MCF 10A (cell line): ENCODE measurements around the gene ACADM. TPM values are rescaled to one million over a fixed set of nuclear protein-coding genes. Genes with fewer than 3 reads are reported as not detected.

Experiments used
- BruUV-seq: library from RNA; stranded (reverse); fragments of 400-500 nt; replicated peaks from 2 replicates; lab custom pipeline; 2021; lab: Mats Ljungman, UMichigan
- CTCF ChIA-PET: fragments of 300-600 bp; sonication (Branson Sonifier 250); formaldehyde crosslinking; extraction: SDS; loops from one replicate; lab custom pipeline; 2021; ENCODE audit warnings: antibody characterized with exemption, inconsistent platforms; lab: Yijun Ruan, JAX
- POLR2A ChIA-PET: fragments of 300-600, 350-650 bp; sonication (Branson Sonifier 250); formaldehyde crosslinking; extraction: SDS; loops from one replicate; lab custom pipeline; 2020; ENCODE audit warnings: antibody characterized with exemption, inconsistent platforms; lab: Yijun Ruan, JAX
- DNase-seq: peaks from one replicate; pipeline ENCODE4 v3.0.0-alpha.2; 2018; ENCODE audit not compliant: unreplicated experiment
- H3K27ac Mint-ChIP-seq: one replicate; pipeline ENCODE4 v1.8.0; 2022; ENCODE audit warnings: mild to moderate bottlenecking, low read depth, mixed read lengths; ENCODE audit not compliant: unreplicated experiment
- H3K27me3 Mint-ChIP-seq: one replicate; pipeline ENCODE4 v1.8.0; 2022; ENCODE audit warnings: mixed read lengths; ENCODE audit not compliant: insufficient read depth, unreplicated experiment
- H3K36me3 Mint-ChIP-seq: one replicate; pipeline ENCODE4 v1.8.0; 2022; ENCODE audit warnings: mild to moderate bottlenecking, moderate library complexity, mixed read lengths; ENCODE audit not compliant: insufficient read depth, unreplicated experiment
- H3K4me1 Mint-ChIP-seq: one replicate; pipeline ENCODE4 v1.8.0; 2022; ENCODE audit warnings: mixed read lengths; ENCODE audit not compliant: insufficient read depth, unreplicated experiment
- H3K4me3 Mint-ChIP-seq: one replicate; pipeline ENCODE4 v1.8.0; 2022; ENCODE audit warnings: mild to moderate bottlenecking, moderate library complexity, mixed read lengths; ENCODE audit not compliant: unreplicated experiment
- H3K9me3 Mint-ChIP-seq: one replicate; pipeline ENCODE4 v1.8.0; 2022; ENCODE audit warnings: mixed read lengths; ENCODE audit not compliant: unreplicated experiment
- CTCF ChIP-seq: fragments of 200-600 bp; IDR thresholded peaks from one replicate; pipeline ENCODE4 v1.8.0; 2022; ENCODE audit warnings: antibody characterized with exemption, mild to moderate bottlenecking; ENCODE audit not compliant: unreplicated experiment
- intact Hi-C: fragments of 100-400 bp; cut with micrococcal nuclease; formaldehyde crosslinking; loops from 2 replicates; pipeline ENCODE4 v1.14.1; 2022
- total RNA-seq: library from RNA; stranded (reverse); gene quantifications from 2 replicates; pipeline ENCODE4 v1.2.3, GENCODE V29; 2022

The ACADM gene
- total RNA-seq, 1 experiment from 2014 or later, result 35.7 TPM

- intact Hi-C loops, result no loop called here
- POLR2A ChIA-PET, result no interaction called here
- Mint-ChIP-seq H3K27me3 (no peaks in the 10 kb centered on the region), H3K4me3 (no peak overlapping the region), H3K36me3 (peaks cover 97% of the 10 kb centered on the region), H3K27ac (no peak overlapping the region), H3K9me3 (no peaks in the 10 kb centered on the region), H3K4me1 (peaks cover 33% of the 10 kb centered on the region)
- CTCF ChIA-PET, result no interaction called here
- no peak for DNase-seq
- BruUV-seq, result no TSS peak
- no peak for TF ChIP-seq CTCF
These were observed 67.6 kb downstream of the ACADM start for GRCh38 chr1:75792091-75792490.

GRCh38 chr1:75794382-75794781 lies 69.9 kb downstream of the ACADM start:
- ChIA-PET CTCF (no interaction called here), POLR2A (interaction anchor here (0.7 kb wide), 1 partner anchor 9 kb away, joined by 3 read pairs; no protein-coding TSS in a partner anchor)
- Mint-ChIP-seq H3K36me3 (peaks cover 90% of the 10 kb centered on the region), H3K4me1 (peaks cover 21% of the 10 kb centered on the region), H3K27ac (no peak overlapping the region), H3K27me3 (no peaks in the 10 kb centered on the region), H3K4me3 (no peak overlapping the region), H3K9me3 (no peaks in the 10 kb centered on the region)
- BruUV-seq, result no TSS peak
- DNase-seq, result no peak
- TF ChIP-seq CTCF, result no peak
- intact Hi-C loops, result no loop called here

GRCh38 chr1:75795703-75796193 lies 71.2 kb downstream of the ACADM start:
- peaks cover 11% of the 10 kb centered on the region for H3K4me1 Mint-ChIP-seq
- POLR2A ChIA-PET, result interaction anchor here (1.0 to 2.2 kb wide), 2 partner anchors 9 to 11 kb away, joined by 4 to 8 read pairs; partner anchors contain the start of gene RABGGTB
- intact Hi-C loops, result no loop called here
- no peaks in the 10 kb centered on the region for H3K9me3 Mint-ChIP-seq
- H3K27me3 Mint-ChIP-seq, result no peaks in the 10 kb centered on the region
- TF ChIP-seq CTCF, result no peak
- CTCF ChIA-PET, result no interaction called here
- H3K36me3 Mint-ChIP-seq, result peaks cover 79% of the 10 kb centered on the region
- no peak for DNase-seq
- no peak overlapping the region for H3K27ac Mint-ChIP-seq
- no TSS peak for BruUV-seq
- no peak overlapping the region for H3K4me3 Mint-ChIP-seq

DNA sequence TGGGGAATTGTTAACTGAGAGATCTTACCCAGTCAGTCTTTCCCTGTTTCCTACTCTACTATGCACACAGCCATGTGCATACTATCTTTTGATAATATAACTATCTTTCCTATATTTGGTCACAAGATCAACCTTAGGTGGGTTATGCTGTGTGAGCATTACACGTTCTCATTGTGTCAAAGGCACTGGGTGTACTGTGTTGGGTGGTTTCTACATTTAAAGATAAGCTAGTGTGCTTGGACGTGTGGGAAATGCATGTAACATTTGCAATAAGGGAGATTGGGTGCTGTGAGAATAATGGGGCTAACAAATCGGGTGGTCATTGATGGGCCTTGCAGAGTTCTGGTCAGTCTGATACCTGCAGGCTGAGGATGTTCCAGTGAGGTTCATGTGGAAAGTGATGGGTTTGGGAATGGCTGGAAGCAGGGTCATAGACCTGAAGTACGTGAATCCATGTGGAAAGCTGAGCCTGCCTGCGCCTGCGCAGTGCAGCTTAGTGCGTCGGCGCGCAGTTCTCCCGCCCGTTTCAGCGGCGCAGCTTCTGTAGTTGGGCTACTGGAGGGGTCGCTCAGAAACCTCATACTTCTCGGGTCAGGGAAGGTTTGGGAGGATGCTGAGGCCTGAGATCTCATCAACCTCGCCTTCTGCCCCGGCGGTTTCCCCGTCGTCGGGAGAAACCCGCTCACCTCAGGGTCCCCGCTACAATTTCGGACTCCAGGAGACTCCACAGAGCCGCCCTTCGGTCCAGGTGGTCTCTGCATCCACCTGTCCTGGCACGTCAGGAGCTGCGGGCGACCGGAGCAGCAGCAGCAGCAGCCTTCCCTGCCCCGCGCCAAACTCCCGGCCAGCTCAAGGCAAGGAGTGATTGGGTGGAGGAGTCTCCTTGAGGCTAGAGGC lies 72.1 kb downstream of the ACADM start, which contains the start of gene MSH4:
TSS of gene MSH4 (plus strand) at position 507 of the 897 bp plus-strand sequence. CDS start at position 611, 104 bp downstream.
- no peak for TF ChIP-seq CTCF
- H3K36me3 Mint-ChIP-seq, result peaks cover 71% of the 10 kb centered on the region
- no peaks in the 10 kb centered on the region for H3K27me3 Mint-ChIP-seq
- no peak within 1 kb of the TSS for H3K27ac Mint-ChIP-seq
- CTCF ChIA-PET, result no interaction called here
- POLR2A ChIA-PET, result interaction anchor here (1.0 to 2.2 kb wide), 2 partner anchors 10 to 11 kb away, joined by 4 to 8 read pairs; partner anchors contain the start of gene RABGGTB
- H3K4me3 Mint-ChIP-seq, result no peak within 1 kb of the TSS
- BruUV-seq, result no TSS peak
- no peak for DNase-seq
- no peaks in the 10 kb centered on the region for H3K9me3 Mint-ChIP-seq
- intact Hi-C loops, result no loop called here
- peaks cover 2% of the 10 kb centered on the region for H3K4me1 Mint-ChIP-seq
